Measurements from ENCODE around the gene EEFSEC. TPM values are rescaled to one million over a fixed set of nuclear protein-coding genes. Genes with fewer than 3 reads are reported as not detected.
A peak's percentile ranks its signal among the peaks of the same experiment; 100 is the strongest.

EEFSEC gene
- total and polyA plus RNA-seq, 11 donors, result 17.5 to 48.0 (median 22.5) TPM

DNA sequence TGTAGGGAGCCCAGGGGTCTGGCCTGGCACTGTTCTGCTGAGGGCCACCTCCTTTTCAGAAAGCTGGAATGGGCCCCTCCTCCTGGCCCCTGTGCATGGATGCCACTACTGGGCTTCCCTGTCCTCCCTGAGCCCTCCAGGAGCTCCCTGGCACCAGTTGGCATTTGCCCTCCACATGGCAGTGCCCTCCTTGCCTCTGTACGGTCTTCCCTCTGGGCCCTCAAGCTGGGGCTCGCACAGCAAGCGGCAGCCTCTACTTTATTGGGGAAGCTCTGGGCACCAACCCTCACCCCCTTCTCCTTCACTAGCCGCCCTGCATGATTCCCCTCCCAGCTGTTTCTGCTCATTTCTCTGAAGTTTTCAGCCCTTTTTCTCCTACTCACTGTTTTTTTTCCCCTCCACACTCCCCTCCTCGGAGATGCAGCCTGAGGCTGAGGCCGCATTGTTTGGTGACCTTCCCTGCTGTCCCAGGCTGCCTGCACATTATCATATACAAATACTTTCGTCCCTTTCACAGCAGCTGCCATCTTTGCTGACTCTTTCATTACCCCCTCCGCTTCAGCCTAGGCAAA, 127.3 kb downstream of the EEFSEC start:
- ATAC-seq, result no peak
- no peak overlapping the region for H3K27ac ChIP-seq
- no peak for TF ChIP-seq POLR2A (IDR thresholded peaks at IDR 0.05)
- TF ChIP-seq, protein P1, sequence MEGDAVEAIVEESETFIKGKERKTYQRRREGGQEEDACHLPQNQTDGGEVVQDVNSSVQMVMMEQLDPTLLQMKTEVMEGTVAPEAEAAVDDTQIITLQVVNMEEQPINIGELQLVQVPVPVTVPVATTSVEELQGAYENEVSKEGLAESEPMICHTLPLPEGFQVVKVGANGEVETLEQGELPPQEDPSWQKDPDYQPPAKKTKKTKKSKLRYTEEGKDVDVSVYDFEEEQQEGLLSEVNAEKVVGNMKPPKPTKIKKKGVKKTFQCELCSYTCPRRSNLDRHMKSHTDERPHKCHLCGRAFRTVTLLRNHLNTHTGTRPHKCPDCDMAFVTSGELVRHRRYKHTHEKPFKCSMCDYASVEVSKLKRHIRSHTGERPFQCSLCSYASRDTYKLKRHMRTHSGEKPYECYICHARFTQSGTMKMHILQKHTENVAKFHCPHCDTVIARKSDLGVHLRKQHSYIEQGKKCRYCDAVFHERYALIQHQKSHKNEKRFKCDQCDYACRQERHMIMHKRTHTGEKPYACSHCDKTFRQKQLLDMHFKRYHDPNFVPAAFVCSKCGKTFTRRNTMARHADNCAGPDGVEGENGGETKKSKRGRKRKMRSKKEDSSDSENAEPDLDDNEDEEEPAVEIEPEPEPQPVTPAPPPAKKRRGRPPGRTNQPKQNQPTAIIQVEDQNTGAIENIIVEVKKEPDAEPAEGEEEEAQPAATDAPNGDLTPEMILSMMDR (IDR thresholded peaks at IDR 0.05), result no peak
- intact Hi-C loops (cut with DNase I), result no loop called here
- H3K27me3 ChIP-seq, result no peaks in the 10 kb centered on the region
- H3K4me1 ChIP-seq, result peaks cover 0 to 67% (median 38%) of the 10 kb centered on the region in 12 donors
- peaks cover 0 to 6% (median 0%) of the 10 kb centered on the region in 9 donors for H3K36me3 ChIP-seq
- no peak for DNase-seq
- no peak overlapping the region for H3K4me3 ChIP-seq
- WGBS, 4 donors, result 80 to 85% (median 81%) methylated on average over 8 of the region's 8 CpGs
- no peaks in the 10 kb centered on the region for H3K9me3 ChIP-seq

DNA sequence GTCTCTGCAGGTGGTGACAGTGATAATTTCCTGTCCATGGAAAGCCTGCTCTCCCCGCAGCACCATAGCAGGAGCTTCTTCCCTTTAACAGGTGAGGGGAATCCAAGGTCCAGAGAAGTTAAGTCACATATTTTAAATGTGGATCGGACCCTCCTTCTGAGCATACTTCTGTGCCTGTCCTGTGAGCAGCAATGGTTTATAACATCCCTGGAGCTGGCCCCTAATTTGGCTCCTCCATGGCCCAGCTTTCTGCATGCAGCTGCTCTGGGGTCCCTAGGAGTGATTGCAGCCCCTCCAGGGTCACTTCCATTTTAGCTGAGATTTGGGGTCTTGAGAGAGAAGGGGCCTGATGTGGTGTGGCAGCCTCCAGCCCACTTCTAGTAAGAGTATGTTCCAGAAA, 127.8 kb downstream of the EEFSEC start:
- Histone ChIP-seq H3K27me3 (no peaks in the 10 kb centered on the region), H3K4me3 (no peak overlapping the region), H3K36me3 (peaks cover 0 to 6% (median 0%) of the 10 kb centered on the region in 9 donors), H3K27ac (no peak overlapping the region), H3K4me1 (peaks cover 0 to 64% (median 38%) of the 10 kb centered on the region in 12 donors), H3K9me3 (no peaks in the 10 kb centered on the region)
- DNase-seq (no peak), ATAC-seq (no peak)
- intact Hi-C loops (cut with DNase I), result no loop called here
- WGBS, 4 donors, result 47 to 74% (median 49%) methylated on average over 2 of the region's 2 CpGs
- TF ChIP-seq POLR2A (IDR thresholded peaks at IDR 0.05), result no peak
- TF ChIP-seq, protein P1 (IDR thresholded peaks at IDR 0.05), result no peak

DNA sequence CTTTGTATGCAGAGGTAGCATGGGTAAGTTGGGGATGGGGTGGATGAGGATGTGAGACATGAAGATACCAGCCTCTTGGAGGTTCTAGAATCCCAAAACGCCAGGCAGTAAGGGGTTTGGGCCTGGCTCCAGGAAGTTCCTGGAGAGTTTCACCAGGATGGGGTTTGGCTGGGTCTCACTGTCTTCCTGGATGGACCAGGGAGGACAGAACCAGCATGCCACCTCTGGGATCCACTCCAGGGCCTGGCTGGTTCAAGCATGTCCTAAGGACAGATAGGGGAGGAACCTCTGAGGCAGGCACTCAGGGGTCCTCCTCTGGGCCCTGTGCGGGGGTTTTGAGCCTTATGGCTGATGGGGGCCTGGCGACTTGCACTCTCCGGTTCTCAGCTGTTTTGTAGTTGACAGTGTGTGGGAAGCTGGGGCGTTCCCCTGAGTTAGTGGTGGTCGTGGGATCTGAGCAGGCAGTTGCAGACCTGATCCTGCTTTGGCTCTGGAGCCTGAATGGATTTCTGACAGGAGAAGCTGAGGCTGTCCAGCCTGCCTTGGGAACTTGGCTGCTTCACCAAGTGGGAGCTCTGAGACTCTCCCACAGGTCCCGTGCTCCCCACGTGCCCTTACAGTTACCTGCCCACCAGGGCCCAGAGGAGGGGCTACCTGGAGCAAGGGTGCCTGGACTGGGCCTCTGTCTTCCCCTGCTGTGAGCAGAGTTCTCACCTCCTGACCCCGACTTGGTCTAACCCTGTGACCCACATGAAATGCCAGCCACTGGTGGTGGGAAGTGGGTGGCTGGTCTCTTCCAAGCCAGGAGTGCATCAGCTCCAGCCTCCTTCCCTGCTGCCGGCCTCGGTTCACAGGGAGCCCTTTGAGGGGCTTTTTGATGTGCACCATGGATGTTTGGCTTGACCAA, 128.4 kb downstream of the EEFSEC start:
- Histone ChIP-seq H3K4me3 (no peak overlapping the region), H3K27ac (peak overlapping the region in 11 of 12 donors; percentile 54 to 80 (median 68)), H3K9me3 (no peaks in the 10 kb centered on the region), H3K27me3 (no peaks in the 10 kb centered on the region), H3K36me3 (peaks cover 0 to 6% (median 0%) of the 10 kb centered on the region in 9 donors), H3K4me1 (peaks cover 0 to 61% (median 37%) of the 10 kb centered on the region in 12 donors)
- intact Hi-C loops (cut with DNase I), result no loop called here
- peak in 3 of 4 donors; percentile 7 to 20 (median 9) for ATAC-seq
- TF ChIP-seq, protein P1 (IDR thresholded peaks at IDR 0.05), result no peak
- TF ChIP-seq POLR2A (IDR thresholded peaks at IDR 0.05), result no peak
- no peak for DNase-seq
- WGBS, 4 donors, result 43 to 71% (median 68%) methylated on average over 4 to 11 of the region's 11 CpGs
